Mesenchymal stem cell (in vitro differentiated cells and primary cell): ENCODE data around the gene CEP89.
"Not testable (repeated sequence)": the region's sequence is repeated elsewhere in the genome, so short reads cannot be mapped to it uniquely, and the experiment has no call there.

Source experiments
- DNase-seq: peaks from one replicate; pipeline ENCODE4 v3.0.0-alpha.2; 2013
- H2AFZ ChIP-seq: one replicate; pipeline ENCODE4 v1.6.1; 2013; ENCODE audit warnings: low read depth, mild to moderate bottlenecking, control low read depth, inconsistent platforms, low read length, moderate library complexity
- H2AK5ac ChIP-seq: 2 replicates; pipeline ENCODE4 v1.6.1; 2013; ENCODE audit warnings: low read length, moderate library complexity, mild to moderate bottlenecking, inconsistent platforms; ENCODE audit not compliant: severe bottlenecking
- H2BK120ac ChIP-seq: one replicate; pipeline ENCODE4 v1.6.1; 2013; ENCODE audit warnings: low read depth, mild to moderate bottlenecking, inconsistent platforms, low read length, moderate library complexity
- H2BK12ac ChIP-seq, 2 experiments: one replicate each; pipeline ENCODE4 v1.6.1; 2013; ENCODE audit warnings: inconsistent platforms in 2 of 2, low read length in 2 of 2, mild to moderate bottlenecking in 2 of 2, moderate library complexity in 2 of 2, control low read depth in 1 of 2
- H2BK15ac ChIP-seq: one replicate; pipeline ENCODE4 v1.6.1; 2013; ENCODE audit warnings: mild to moderate bottlenecking, low read depth, inconsistent platforms; ENCODE audit not compliant: poor library complexity, severe bottlenecking
- H2BK5ac ChIP-seq: 2 replicates; pipeline ENCODE4 v1.6.1; 2013; ENCODE audit warnings: low read depth, mild to moderate bottlenecking, low read length, control low read depth, inconsistent platforms; ENCODE audit not compliant: poor library complexity, severe bottlenecking
- H3K14ac ChIP-seq, 2 experiments: one replicate each; pipeline ENCODE4 v1.6.1; 2013; ENCODE audit warnings: inconsistent platforms in 2 of 2, low read length in 2 of 2, control low read depth in 1 of 2, mild to moderate bottlenecking in 1 of 2, moderate library complexity in 1 of 2
- H3K18ac ChIP-seq, 2 experiments: one replicate each; pipeline ENCODE4 v1.6.1; 2013; ENCODE audit warnings: inconsistent platforms in 2 of 2, low read length in 2 of 2, control low read depth in 1 of 2, low read depth in 1 of 2, mild to moderate bottlenecking in 1 of 2
- H3K23ac ChIP-seq, 2 experiments: one replicate each; pipeline ENCODE4 v1.6.1; 2013; ENCODE audit warnings: inconsistent platforms in 2 of 2, low read length in 2 of 2, mild to moderate bottlenecking in 2 of 2, moderate library complexity in 2 of 2, control low read depth in 1 of 2
- H3K27ac ChIP-seq: 2 replicates; pipeline ENCODE4 v1.5.1; 2013; ENCODE audit warnings: mild to moderate bottlenecking, moderate library complexity, low read length, control low read depth, inconsistent platforms; ENCODE audit not compliant: poor library complexity, severe bottlenecking
- H3K27me3 ChIP-seq, 2 experiments: 2 replicates each; pipeline versions ENCODE4 v1.6.1 to v1.7.0; 2013; ENCODE audit warnings: low read length in 2 of 2, mild to moderate bottlenecking in 2 of 2, moderate library complexity in 2 of 2, control low read depth in 1 of 2, inconsistent platforms in 1 of 2; ENCODE audit not compliant: control insufficient read depth in 1 of 2, insufficient read depth in 1 of 2
- H3K36me3 ChIP-seq, 2 experiments: 2 replicates each; pipeline versions ENCODE4 v1.6.1 to v1.7.0; 2013; ENCODE audit warnings: low read length in 2 of 2, control low read depth in 1 of 2, inconsistent platforms in 1 of 2, low read depth in 1 of 2, mild to moderate bottlenecking in 1 of 2; ENCODE audit not compliant: insufficient read depth in 2 of 2, control insufficient read depth in 1 of 2
- H3K4ac ChIP-seq, 2 experiments: one replicate each; pipeline ENCODE4 v1.6.1; 2013; ENCODE audit warnings: inconsistent platforms in 2 of 2, low read length in 2 of 2, mild to moderate bottlenecking in 2 of 2, moderate library complexity in 2 of 2, control low read depth in 1 of 2, low read depth in 1 of 2
- H3K4me1 ChIP-seq: 2 replicates; pipeline ENCODE4 v1.6.1; 2013; ENCODE audit warnings: low read depth, low read length, control low read depth; ENCODE audit not compliant: control insufficient read depth, insufficient read depth
- H3K4me2 ChIP-seq: 2 replicates; pipeline ENCODE4 v1.6.1; 2013; ENCODE audit warnings: low read length, mild to moderate bottlenecking, inconsistent platforms; ENCODE audit not compliant: poor library complexity, severe bottlenecking
- H3K4me3 ChIP-seq, 2 experiments: 2 replicates each; pipeline versions ENCODE4 v1.5.1 to v1.7.0; 2013; ENCODE audit warnings: low read length in 2 of 2, mild to moderate bottlenecking in 2 of 2, control low read depth in 1 of 2, low read depth in 1 of 2; ENCODE audit not compliant: insufficient read depth in 1 of 2
- H3K79me1 ChIP-seq: replicated peaks from 2 replicates; pipeline ENCODE4 v1.6.1; 2013; ENCODE audit warnings: mild to moderate bottlenecking, control low read depth, low read length, inconsistent platforms; ENCODE audit not compliant: poor library complexity, severe bottlenecking
- H3K9ac ChIP-seq: 2 replicates; pipeline ENCODE4 v1.7.0; 2013; ENCODE audit warnings: mild to moderate bottlenecking, low read length, moderate library complexity
- H3K9me3 ChIP-seq: 2 replicates; pipeline ENCODE4 v1.7.0; 2013; ENCODE audit warnings: mild to moderate bottlenecking, low read length; ENCODE audit not compliant: control insufficient read depth
- H4K8ac ChIP-seq: one replicate; pipeline ENCODE4 v1.6.1; 2013; ENCODE audit warnings: inconsistent platforms, mild to moderate bottlenecking, low read length, moderate library complexity
- H4K91ac ChIP-seq: one replicate; pipeline ENCODE4 v1.6.1; 2013; ENCODE audit warnings: mild to moderate bottlenecking, low read length, inconsistent platforms
- WGBS: methylation state at CpG from one replicate; pipeline ENCODE4 v1.1.7; 2013; ENCODE audit warnings: mixed read lengths; 5-methylcytosine and 5-hydroxymethylcytosine counted together

Gene CEP89

DNA sequence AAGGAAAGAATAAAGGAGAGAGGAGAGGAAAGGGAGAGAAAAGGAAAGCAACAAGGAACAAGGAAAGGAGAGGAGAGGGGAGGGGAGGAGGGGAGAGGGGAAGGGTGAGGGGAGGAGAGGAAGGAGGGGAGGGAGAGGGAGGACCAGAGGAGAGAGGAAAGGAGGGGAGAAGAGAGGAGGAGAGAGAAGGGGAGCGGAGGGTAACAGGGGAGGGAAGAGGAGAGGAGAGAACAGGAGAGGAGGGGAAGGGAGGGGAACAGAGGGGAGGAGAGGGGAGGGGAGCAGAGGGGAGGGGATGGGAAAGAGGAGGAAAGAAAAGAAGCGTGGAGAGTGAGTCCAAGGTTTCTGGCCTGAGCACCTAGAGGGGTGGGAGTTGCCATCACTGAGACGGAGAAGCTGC lies 27.0 kb upstream of the CEP89 start:
- Histone ChIP-seq H2BK15ac (no peak overlapping the region), H3K27me3 (no peaks in the 10 kb centered on the region), H3K9me3 (no peaks in the 10 kb centered on the region), H4K91ac (no peak overlapping the region), H2AK5ac (no peak overlapping the region), H3K4me3 (no peak overlapping the region), H3K4ac (no peak overlapping the region), H3K14ac (no peak overlapping the region), H2AFZ (no peak overlapping the region), H3K9ac (no peak overlapping the region), H2BK12ac (no peak overlapping the region), H3K36me3 (peaks cover 0 to 57% of the 10 kb centered on the region in 2 experiments), H3K27ac (no peak overlapping the region), H3K23ac (no peak overlapping the region), H3K4me1 (peaks cover 11% of the 10 kb centered on the region), H3K4me2 (no peak overlapping the region), H4K8ac (no peak overlapping the region), H3K18ac (no peak overlapping the region), H2BK120ac (no peak overlapping the region), H3K79me1 (peaks cover 7% of the 10 kb centered on the region), H2BK5ac (no peak overlapping the region)
- WGBS = 88% methylated on average over 3 of the region's 3 CpGs
- DNase-seq = no peak

DNA sequence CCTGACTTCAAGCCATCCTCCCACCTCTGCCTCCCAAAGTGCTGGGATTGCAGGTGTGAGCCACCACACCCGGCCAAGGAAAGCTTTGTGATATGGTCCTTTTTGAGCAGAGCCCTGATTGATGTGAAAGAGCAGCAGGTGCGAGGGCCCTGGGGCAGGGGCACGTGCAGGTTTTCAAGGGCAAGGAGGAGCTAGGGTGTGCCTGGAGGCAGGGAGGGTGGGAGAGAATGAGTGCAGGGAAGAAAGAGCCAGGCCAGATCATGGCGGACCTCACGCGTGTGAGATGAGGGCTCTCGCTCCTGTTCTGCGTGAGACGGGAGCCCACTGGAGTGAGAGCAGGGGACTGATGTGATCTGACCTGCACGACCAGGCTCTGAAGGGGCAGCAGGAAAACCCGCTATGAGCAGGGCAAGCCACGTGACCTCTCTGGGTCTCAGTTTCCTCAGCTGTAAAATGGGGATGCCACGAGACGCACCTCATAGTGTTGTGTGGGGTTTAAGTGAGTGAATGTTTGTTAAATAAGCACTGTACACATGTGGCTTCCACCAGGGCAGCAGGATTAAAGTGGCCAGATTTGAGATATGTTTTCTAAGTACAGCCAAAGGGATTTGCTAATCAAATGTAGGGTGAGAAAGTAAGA lies 26.1 kb upstream of the CEP89 start:
- no peak overlapping the region for H3K4me3 ChIP-seq
- peaks cover 9% of the 10 kb centered on the region for H3K4me1 ChIP-seq
- H3K4ac ChIP-seq = no peak overlapping the region
- no peaks in the 10 kb centered on the region for H3K9me3 ChIP-seq
- no peak overlapping the region for H2AK5ac ChIP-seq
- no peak overlapping the region for H3K18ac ChIP-seq
- peaks cover 9% of the 10 kb centered on the region for H3K79me1 ChIP-seq
- no peak for DNase-seq
- H2BK12ac ChIP-seq = no peak overlapping the region
- H3K4me2 ChIP-seq = no peak overlapping the region
- H4K8ac ChIP-seq = no peak overlapping the region
- H2BK5ac ChIP-seq = no peak overlapping the region
- no peak overlapping the region for H2BK15ac ChIP-seq
- no peak overlapping the region for H3K14ac ChIP-seq
- no peak overlapping the region for H3K9ac ChIP-seq
- no peaks in the 10 kb centered on the region for H3K27me3 ChIP-seq
- no peak overlapping the region for H2BK120ac ChIP-seq
- WGBS = 97% methylated on average over 14 of the region's 14 CpGs
- H3K36me3 ChIP-seq = peaks cover 0 to 58% of the 10 kb centered on the region in 2 experiments
- no peak overlapping the region for H4K91ac ChIP-seq
- H2AFZ ChIP-seq = no peak overlapping the region
- no peak overlapping the region for H3K27ac ChIP-seq
- no peak overlapping the region for H3K23ac ChIP-seq

GRCh38 chr19:32997061-32997464 lies 25.3 kb upstream of the CEP89 start:
- not testable (repeated sequence) for H3K4me2 ChIP-seq, H2AK5ac ChIP-seq, H2BK5ac ChIP-seq, H3K18ac ChIP-seq, H3K27ac ChIP-seq, H4K8ac ChIP-seq, H3K4me1 ChIP-seq, H2BK12ac ChIP-seq, H3K14ac ChIP-seq, H4K91ac ChIP-seq, H2AFZ ChIP-seq, H3K9me3 ChIP-seq, H3K4ac ChIP-seq, H3K79me1 ChIP-seq, H3K23ac ChIP-seq, H3K27me3 ChIP-seq, H2BK120ac ChIP-seq, H3K4me3 ChIP-seq, H3K9ac ChIP-seq, H2BK15ac ChIP-seq
- peak; percentile 18 for DNase-seq
- H3K36me3 ChIP-seq = peaks cover 0 to 57% of the 10 kb centered on the region in 2 experiments
- WGBS = 59% methylated on average over 4 of the region's 7 CpGs

GRCh38 chr19:32995966-32996365 lies 24.2 kb upstream of the CEP89 start:
- not testable (repeated sequence) for H2AFZ ChIP-seq, H3K9ac ChIP-seq, H3K79me1 ChIP-seq, H3K27ac ChIP-seq, H2AK5ac ChIP-seq, H4K8ac ChIP-seq, H3K4me3 ChIP-seq, H3K4me1 ChIP-seq, H2BK12ac ChIP-seq, H4K91ac ChIP-seq, H3K23ac ChIP-seq, H3K4me2 ChIP-seq, H2BK120ac ChIP-seq, H3K14ac ChIP-seq, DNase-seq, H3K27me3 ChIP-seq, H2BK15ac ChIP-seq, H3K18ac ChIP-seq, H3K9me3 ChIP-seq, H2BK5ac ChIP-seq, H3K4ac ChIP-seq
- H3K36me3 ChIP-seq = peaks cover 0 to 62% of the 10 kb centered on the region in 2 experiments
- 96% methylated on average over 16 of the region's 17 CpGs for WGBS
